Measurements from ENCODE around the gene MICAL3. TPM values are rescaled to one million over a fixed set of nuclear protein-coding genes. Genes with fewer than 3 reads are reported as not detected.

The MICAL3 gene
- total RNA-seq, 4 donors from 2014 or later = 30.4 to 57.1 (median 37.7) TPM

DNA sequence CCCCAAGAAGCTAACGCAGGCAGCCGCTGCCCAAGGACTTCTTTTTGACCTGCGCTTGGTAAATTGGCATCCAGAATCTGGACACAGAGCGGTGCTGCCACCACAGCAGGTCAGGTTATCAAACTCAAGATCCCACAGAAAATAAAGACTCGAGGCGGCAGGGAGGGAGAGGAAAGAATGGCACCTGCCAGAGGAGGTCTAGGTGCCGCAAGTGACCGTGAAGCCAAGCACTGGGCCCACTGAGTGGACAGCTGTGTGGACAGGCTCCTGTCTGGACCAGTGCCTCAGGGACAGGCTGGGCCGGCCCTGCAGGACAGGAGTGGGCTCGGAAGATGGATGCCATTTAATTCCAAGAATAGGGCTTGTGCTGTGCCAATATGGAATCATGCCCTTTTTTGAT lies 277.4 kb downstream of the MICAL3 start:
- no peak for DNase-seq (ENCODE audit: low spot score in 2 of 2)
- H3K4me3 ChIP-seq = no peak overlapping the region
- no peaks in the 10 kb centered on the region for H3K36me3 ChIP-seq
- H3K27ac ChIP-seq = no peak overlapping the region
- no peaks in the 10 kb centered on the region for H3K9me3 ChIP-seq
- no peak for TF ChIP-seq POLR2A (IDR thresholded peaks at IDR 0.05)
- peaks cover 10% of the 10 kb centered on the region for H3K4me1 ChIP-seq
- H3K27me3 ChIP-seq = no peaks in the 10 kb centered on the region
- 96% methylated on average over 10 of the region's 10 CpGs for WGBS

DNA sequence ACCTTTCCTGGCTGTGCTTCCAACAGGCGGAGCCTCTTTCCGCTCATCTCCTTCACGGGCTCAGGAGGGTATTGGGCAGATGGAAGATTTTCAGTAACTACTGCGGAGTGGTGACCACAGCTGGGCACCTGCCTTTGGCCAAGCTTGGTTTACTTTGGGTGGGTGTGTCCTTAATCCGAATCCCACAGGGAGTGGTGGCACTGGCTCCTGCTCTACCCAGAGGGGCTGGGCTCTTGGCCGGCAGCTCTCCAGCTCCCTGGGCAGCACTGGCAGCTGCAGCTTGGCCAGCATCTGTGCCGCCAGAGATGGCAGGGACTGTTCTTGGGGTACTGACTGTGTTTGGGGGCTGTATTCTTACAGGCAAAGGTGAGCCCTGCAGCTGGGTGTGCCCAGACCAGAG lies 279.9 kb downstream of the MICAL3 start:
- H3K27me3 ChIP-seq = no peaks in the 10 kb centered on the region
- no peaks in the 10 kb centered on the region for H3K9me3 ChIP-seq
- no peak overlapping the region for H3K4me3 ChIP-seq
- TF ChIP-seq POLR2AphosphoS5 (IDR thresholded peaks at IDR 0.05) (no peak), POLR2A (IDR thresholded peaks at IDR 0.05) (no peak), EP300 (IDR thresholded peaks at IDR 0.05) (no peak)
- TF ChIP-seq, protein P1, sequence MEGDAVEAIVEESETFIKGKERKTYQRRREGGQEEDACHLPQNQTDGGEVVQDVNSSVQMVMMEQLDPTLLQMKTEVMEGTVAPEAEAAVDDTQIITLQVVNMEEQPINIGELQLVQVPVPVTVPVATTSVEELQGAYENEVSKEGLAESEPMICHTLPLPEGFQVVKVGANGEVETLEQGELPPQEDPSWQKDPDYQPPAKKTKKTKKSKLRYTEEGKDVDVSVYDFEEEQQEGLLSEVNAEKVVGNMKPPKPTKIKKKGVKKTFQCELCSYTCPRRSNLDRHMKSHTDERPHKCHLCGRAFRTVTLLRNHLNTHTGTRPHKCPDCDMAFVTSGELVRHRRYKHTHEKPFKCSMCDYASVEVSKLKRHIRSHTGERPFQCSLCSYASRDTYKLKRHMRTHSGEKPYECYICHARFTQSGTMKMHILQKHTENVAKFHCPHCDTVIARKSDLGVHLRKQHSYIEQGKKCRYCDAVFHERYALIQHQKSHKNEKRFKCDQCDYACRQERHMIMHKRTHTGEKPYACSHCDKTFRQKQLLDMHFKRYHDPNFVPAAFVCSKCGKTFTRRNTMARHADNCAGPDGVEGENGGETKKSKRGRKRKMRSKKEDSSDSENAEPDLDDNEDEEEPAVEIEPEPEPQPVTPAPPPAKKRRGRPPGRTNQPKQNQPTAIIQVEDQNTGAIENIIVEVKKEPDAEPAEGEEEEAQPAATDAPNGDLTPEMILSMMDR (IDR thresholded peaks at IDR 0.05) = no peak
- no peak for DNase-seq (ENCODE audit: low spot score in 2 of 2)
- no peak overlapping the region for H3K27ac ChIP-seq
- WGBS = 62% methylated on average over 5 of the region's 7 CpGs
- peaks cover 2% of the 10 kb centered on the region for H3K36me3 ChIP-seq
- H3K4me1 ChIP-seq = peaks cover 10% of the 10 kb centered on the region

- DNase-seq (ENCODE audit: low spot score in 2 of 2) = no peak
- no peak overlapping the region for H3K27ac ChIP-seq
- peaks cover 10% of the 10 kb centered on the region for H3K4me1 ChIP-seq
- no peaks in the 10 kb centered on the region for H3K9me3 ChIP-seq
- H3K4me3 ChIP-seq = no peak overlapping the region
- 65% methylated on average over 13 of the region's 25 CpGs for WGBS
- TF ChIP-seq EP300 (IDR thresholded peaks at IDR 0.05) (no peak), POLR2A (IDR thresholded peaks at IDR 0.05) (no peak), POLR2AphosphoS5 (IDR thresholded peaks at IDR 0.05) (no peak)
- TF ChIP-seq, protein P1 (IDR thresholded peaks at IDR 0.05) = no peak
- H3K36me3 ChIP-seq = peaks cover 7% of the 10 kb centered on the region
- H3K27me3 ChIP-seq = no peaks in the 10 kb centered on the region
Observed at GRCh38 chr22:17743661-17744411, 280.5 kb downstream of the MICAL3 start.

DNA sequence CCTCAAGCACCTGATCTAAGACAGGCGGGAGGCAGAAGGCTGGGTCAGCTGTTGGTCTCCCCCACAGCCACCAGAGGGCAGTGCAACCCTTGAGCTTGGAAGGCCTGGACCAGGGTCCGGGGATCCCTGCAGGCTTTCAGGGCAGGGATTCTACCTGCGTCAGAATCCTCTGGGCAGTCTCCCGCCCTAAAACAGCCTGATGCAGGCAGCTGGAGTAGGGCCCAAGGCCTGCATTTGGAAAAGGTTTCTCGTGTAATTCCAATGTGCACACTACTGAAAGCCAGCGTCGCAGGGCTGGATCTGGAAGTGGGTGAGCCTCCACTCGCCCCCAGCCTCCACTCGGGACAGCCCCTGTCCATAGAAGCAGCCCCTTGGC lies 281.8 kb downstream of the MICAL3 start:
- Histone ChIP-seq H3K27ac (no peak overlapping the region), H3K4me1 (peaks cover 10% of the 10 kb centered on the region), H3K9me3 (no peaks in the 10 kb centered on the region), H3K27me3 (no peaks in the 10 kb centered on the region), H3K4me3 (no peak overlapping the region), H3K36me3 (peaks cover 21% of the 10 kb centered on the region)
- DNase-seq (ENCODE audit: low spot score in 2 of 2) = peak in 1 of 2 donors; percentile 68
- WGBS = 57% methylated on average over 7 of the region's 9 CpGs
- TF ChIP-seq, protein P1 (IDR thresholded peaks at IDR 0.05) = peak; percentile 31 to 77
- no peak for TF ChIP-seq POLR2A (IDR thresholded peaks at IDR 0.05)
- no peak for TF ChIP-seq POLR2AphosphoS5 (IDR thresholded peaks at IDR 0.05)
- TF ChIP-seq EP300 (IDR thresholded peaks at IDR 0.05) = no peak

- Histone ChIP-seq H3K27me3 (no peaks in the 10 kb centered on the region), H3K27ac (no peak overlapping the region), H3K36me3 (peaks cover 24% of the 10 kb centered on the region), H3K4me3 (no peak overlapping the region), H3K9me3 (no peaks in the 10 kb centered on the region), H3K4me1 (peaks cover 10% of the 10 kb centered on the region)
- TF ChIP-seq EP300 (IDR thresholded peaks at IDR 0.05) = no peak
- TF ChIP-seq, protein P1 (IDR thresholded peaks at IDR 0.05) = no peak
- TF ChIP-seq POLR2AphosphoS5 (IDR thresholded peaks at IDR 0.05) = no peak
- no peak for TF ChIP-seq POLR2A (IDR thresholded peaks at IDR 0.05)
- 84% methylated on average over 15 of the region's 18 CpGs for WGBS
- peak in 1 of 2 donors; percentile 43 for DNase-seq (ENCODE audit: low spot score in 2 of 2)
Observed at GRCh38 chr22:17741866-17742526, 282.4 kb downstream of the MICAL3 start.

Measured in suprapubic skin (tissue), 4 donors.